ENCODE measurements around the gene UNC13B. TPM values are rescaled to one million over a fixed set of nuclear protein-coding genes. Genes with fewer than 3 reads are reported as not detected.

The UNC13B gene
- total RNA-seq, 4 donors from 2014 or later, result 19.1 to 46.9 (median 35.1) TPM

DNA sequence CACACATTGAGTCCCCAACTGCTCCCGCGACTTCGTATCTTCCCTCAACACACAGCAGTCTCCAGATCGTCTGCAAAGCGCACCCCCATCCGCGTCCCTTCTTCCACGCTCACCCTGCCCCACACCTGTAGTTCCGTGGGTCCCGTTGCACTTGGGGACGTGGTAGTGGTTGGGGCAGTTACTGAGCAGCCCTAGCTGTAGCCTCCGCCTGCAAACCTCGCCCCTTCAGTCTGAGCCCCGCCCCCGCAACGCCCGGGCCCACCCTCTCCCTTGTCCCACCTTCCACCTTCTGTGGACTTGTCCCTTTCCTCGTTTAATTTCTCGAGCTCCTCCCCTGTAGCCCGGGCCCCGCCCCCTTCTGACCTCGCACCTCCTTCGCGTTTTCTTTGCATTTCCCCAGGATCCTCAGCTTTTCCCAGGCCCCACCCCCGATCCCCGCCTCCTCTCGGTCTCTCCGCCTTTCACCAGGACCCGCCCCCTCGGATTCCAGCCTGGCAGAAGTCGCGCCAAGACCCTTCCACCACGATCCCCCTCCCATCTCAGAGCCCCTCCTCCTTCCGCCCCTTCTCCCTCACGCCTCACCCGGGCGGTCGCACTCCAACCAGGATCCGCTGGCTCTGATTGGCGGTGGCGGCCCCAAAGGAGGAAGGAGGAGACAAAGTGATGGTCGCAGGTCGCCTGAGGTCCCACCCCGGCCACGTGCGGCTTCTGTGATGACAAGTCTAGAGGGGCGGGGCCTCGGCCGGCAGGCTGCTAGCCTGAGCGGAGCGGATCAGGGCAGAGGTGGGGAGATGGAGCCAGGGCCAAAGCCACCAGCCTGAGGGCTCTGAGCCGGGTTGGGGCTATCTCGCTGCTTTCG, 45.9 kb upstream of the UNC13B start, which contains the start of gene ATOSB:
Gene ATOSB (minus strand): TSS at position 183 of the 859 bp plus-strand sequence. CDS start 7,588 bp downstream, outside the sequence.
- Histone ChIP-seq H3K9me3 (no peaks in the 10 kb centered on the region), H3K4me3 (replicated peaks in 1 of 3) (peak within 1 kb of the TSS; percentile 25 to 42 (median 41)), H3K27ac (peak within 1 kb of the TSS; percentile 79 to 92 (median 85)), H3K27me3 (no peaks in the 10 kb centered on the region), H3K4me1 (peaks cover 26 to 43% of the 10 kb centered on the region in 2 donors), H3K36me3 (no peaks in the 10 kb centered on the region)
- WGBS, 2 donors, result 0 to 1% methylated on average over 43 to 44 of the region's 54 CpGs
- DNase-seq, result peak; percentile 99
- intact Hi-C loops (cut with DNase I), result loop anchor here (2.0 to 10.0 kb wide), 3 partner anchors 141 to 439 kb away; no protein-coding TSS in a partner anchor
- TF ChIP-seq POLR2A (IDR thresholded peaks at IDR 0.05), result peak in 1 of 2 donors; percentile 77
- TF ChIP-seq, protein P1, sequence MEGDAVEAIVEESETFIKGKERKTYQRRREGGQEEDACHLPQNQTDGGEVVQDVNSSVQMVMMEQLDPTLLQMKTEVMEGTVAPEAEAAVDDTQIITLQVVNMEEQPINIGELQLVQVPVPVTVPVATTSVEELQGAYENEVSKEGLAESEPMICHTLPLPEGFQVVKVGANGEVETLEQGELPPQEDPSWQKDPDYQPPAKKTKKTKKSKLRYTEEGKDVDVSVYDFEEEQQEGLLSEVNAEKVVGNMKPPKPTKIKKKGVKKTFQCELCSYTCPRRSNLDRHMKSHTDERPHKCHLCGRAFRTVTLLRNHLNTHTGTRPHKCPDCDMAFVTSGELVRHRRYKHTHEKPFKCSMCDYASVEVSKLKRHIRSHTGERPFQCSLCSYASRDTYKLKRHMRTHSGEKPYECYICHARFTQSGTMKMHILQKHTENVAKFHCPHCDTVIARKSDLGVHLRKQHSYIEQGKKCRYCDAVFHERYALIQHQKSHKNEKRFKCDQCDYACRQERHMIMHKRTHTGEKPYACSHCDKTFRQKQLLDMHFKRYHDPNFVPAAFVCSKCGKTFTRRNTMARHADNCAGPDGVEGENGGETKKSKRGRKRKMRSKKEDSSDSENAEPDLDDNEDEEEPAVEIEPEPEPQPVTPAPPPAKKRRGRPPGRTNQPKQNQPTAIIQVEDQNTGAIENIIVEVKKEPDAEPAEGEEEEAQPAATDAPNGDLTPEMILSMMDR (IDR thresholded peaks at IDR 0.05), result no peak

DNA sequence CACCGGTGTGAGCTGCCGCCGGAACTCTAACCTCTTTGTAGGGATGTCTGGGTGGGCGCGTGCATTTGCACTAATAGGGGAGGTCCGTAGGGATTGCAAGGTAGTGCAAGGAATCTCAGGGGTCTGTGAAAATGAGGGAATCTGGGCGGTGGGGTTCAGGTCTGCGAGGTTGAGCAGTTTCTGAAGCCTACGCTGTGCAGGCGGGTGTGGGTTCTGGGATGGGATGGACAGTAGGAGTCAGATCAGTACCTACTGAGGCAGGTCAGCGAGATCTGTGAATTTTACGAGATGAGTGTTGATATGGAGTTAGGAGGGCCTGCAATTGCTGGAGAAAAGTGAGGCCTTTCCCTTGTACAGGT, 45.3 kb upstream of the UNC13B start:
- Histone ChIP-seq H3K36me3 (no peaks in the 10 kb centered on the region), H3K27me3 (no peaks in the 10 kb centered on the region), H3K9me3 (no peaks in the 10 kb centered on the region), H3K4me1 (peaks cover 23 to 42% of the 10 kb centered on the region in 2 donors), H3K27ac (peak overlapping the region; percentile 79 to 92 (median 85)), H3K4me3 (replicated peaks in 1 of 3) (peak overlapping the region in 1 of 3 donors; percentile 42)
- DNase-seq, result peak in 1 of 2 donors; percentile 9
- intact Hi-C loops (cut with DNase I), result loop anchor here (2.0 to 10.0 kb wide), 3 partner anchors 140 to 438 kb away; no protein-coding TSS in a partner anchor
- TF ChIP-seq, protein P1 (IDR thresholded peaks at IDR 0.05), result no peak
- TF ChIP-seq POLR2A (IDR thresholded peaks at IDR 0.05), result no peak
- 0 to 1% methylated on average over 11 to 12 of the region's 12 CpGs for WGBS, 2 donors

DNA sequence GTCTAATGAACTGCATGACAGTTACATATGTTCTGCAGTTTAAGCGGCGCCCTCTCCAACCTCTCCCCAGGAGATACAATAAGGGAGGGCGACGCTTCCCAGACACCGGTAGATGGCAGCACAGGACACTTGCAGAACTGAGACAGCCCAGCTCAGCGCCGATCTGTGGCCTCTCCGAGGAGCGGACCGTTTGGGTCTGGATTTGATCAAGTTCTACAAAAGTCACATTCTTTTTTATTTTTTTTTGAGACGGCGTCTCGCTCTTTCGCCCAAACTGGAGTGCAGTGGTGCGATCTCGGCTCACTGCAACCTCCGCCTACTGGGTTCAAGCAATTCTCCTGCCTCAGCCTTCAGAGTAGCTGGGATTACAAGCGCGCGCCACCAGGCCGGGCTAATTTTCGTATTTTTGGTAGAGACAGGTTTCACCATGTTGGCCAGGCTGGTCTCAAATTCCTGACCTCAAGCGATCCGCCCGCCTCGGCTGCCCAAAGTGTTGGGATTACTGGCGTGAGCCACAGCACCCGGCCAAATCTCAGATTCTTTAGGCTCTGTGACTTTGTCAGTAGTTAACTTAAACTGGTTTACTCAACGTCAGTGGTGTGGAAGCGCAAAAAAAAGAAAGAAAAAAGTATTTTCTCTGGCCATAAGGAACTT, 44.8 kb upstream of the UNC13B start:
- DNase-seq, result peak; percentile 93 to 95
- intact Hi-C loops (cut with DNase I), result loop anchor here (2.0 to 10.0 kb wide), 3 partner anchors 140 to 438 kb away; no protein-coding TSS in a partner anchor
- TF ChIP-seq, protein P1 (IDR thresholded peaks at IDR 0.05), result peak; percentile 82 to 98 (median 93)
- no peak for TF ChIP-seq POLR2A (IDR thresholded peaks at IDR 0.05)
- Histone ChIP-seq H3K27me3 (no peaks in the 10 kb centered on the region), H3K27ac (peak overlapping the region; percentile 20 to 92 (median 85)), H3K9me3 (no peaks in the 10 kb centered on the region), H3K4me1 (peaks cover 20 to 38% of the 10 kb centered on the region in 2 donors), H3K36me3 (no peaks in the 10 kb centered on the region), H3K4me3 (replicated peaks in 1 of 3) (peak overlapping the region in 1 of 3 donors; percentile 42)
- WGBS, 2 donors, result 17 to 18% methylated on average over 30 of the region's 30 CpGs

DNA sequence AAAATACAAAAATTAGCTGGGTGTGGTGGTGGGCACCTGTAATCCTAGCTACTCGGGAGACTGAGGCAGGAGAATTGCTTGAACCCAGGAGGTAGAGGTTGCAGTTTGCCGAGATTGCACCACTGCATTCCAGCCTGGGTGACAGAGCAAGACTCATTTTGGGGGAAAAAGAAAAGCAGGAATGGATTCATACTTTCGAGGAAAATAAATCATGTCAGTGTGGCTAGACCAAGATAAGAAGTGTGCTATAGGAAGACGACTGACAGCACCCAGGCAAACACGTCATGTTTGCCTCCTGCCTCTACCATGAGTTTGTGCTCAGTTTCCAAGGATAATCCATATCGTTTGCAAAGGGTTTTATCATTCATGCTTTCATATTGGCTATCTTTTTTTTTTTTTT, 26.9 kb upstream of the UNC13B start:
- 88 to 89% methylated on average over 6 of the region's 6 CpGs for WGBS, 2 donors

More for the DNA sequence above, 26.9 kb upstream of the UNC13B start:
- Histone ChIP-seq H3K9me3 (no peaks in the 10 kb centered on the region), H3K36me3 (no peaks in the 10 kb centered on the region), H3K4me3 (replicated peaks in 1 of 3) (no peak overlapping the region), H3K27me3 (no peaks in the 10 kb centered on the region), H3K4me1 (no peaks in the 10 kb centered on the region), H3K27ac (no peak overlapping the region)
- intact Hi-C loops (cut with DNase I), result no loop called here
- TF ChIP-seq, protein P1 (IDR thresholded peaks at IDR 0.05), result no peak
- no peak for TF ChIP-seq POLR2A (IDR thresholded peaks at IDR 0.05)
- no peak for DNase-seq
